WTC11 (cell line): ENCODE measurements around the gene ATF6B. TPM values are rescaled to one million over a fixed set of nuclear protein-coding genes. Genes with fewer than 3 reads are reported as not detected.

ENCODE experiments used
- ATAC-seq: fragments of 200-7000 bp; cut with Tn5 transposase; 2 replicates; pipeline ENCODE4 v1.10.0; 2021; ENCODE audit warnings: mild to moderate bottlenecking, moderate library complexity
- CTCF ChIA-PET: fragments of 300-600 bp; sonication (Branson Sonifier 250); formaldehyde crosslinking; loops from one replicate; lab custom pipeline; 2021; ENCODE audit warnings: antibody characterized with exemption; lab: Charles Lee
- POLR2A ChIA-PET: fragments of 350-600 bp; sonication (Branson Sonifier 250); formaldehyde crosslinking; loops from one replicate; lab custom pipeline; 2021; ENCODE audit warnings: antibody characterized with exemption; lab: Charles Lee
- DNase-seq: peaks from one replicate; pipeline ENCODE4 v3.0.0; 2021; ENCODE audit warnings: low spot score
- H3K27ac Mint-ChIP-seq: 2 replicates; pipeline ENCODE4 v1.8.0; 2021; ENCODE audit warnings: mixed read lengths
- H3K27me3 Mint-ChIP-seq: 2 replicates; pipeline ENCODE4 v1.8.0; 2021; ENCODE audit warnings: low read depth, mild to moderate bottlenecking, moderate library complexity, mixed read lengths
- H3K36me3 Mint-ChIP-seq: 2 replicates; pipeline ENCODE4 v1.8.0; 2021; ENCODE audit warnings: mixed read lengths
- H3K4me1 Mint-ChIP-seq: 2 replicates; pipeline ENCODE4 v1.8.0; 2022; ENCODE audit warnings: mixed read lengths
- H3K4me3 Mint-ChIP-seq: 2 replicates; pipeline ENCODE4 v1.8.0; 2021; ENCODE audit warnings: mild to moderate bottlenecking, moderate library complexity, mixed read lengths
- H3K9me3 Mint-ChIP-seq: 2 replicates; pipeline ENCODE4 v1.8.0; 2021; ENCODE audit warnings: mixed read lengths
- AR ChIP-seq: fragments of 250-450 bp; sonication (Bioruptor Pico); IDR thresholded peaks from 2 replicates; pipeline ENCODE4 v1.9.0; 2021; ENCODE audit warnings: mild to moderate bottlenecking
- FOXJ3 ChIP-seq: sonication (generic); formaldehyde crosslinking; IDR thresholded peaks from 2 replicates; pipeline ENCODE4 v1.9.0; 2021; ENCODE audit warnings: missing genetic modification reagents, mild to moderate bottlenecking, borderline replicate concordance
- FOXP1 ChIP-seq: sonication (generic); formaldehyde crosslinking; IDR thresholded peaks from 2 replicates; pipeline ENCODE4 v1.8.0; 2022; ENCODE audit warnings: missing genetic modification reagents, mild to moderate bottlenecking, moderate library complexity, borderline replicate concordance
- MLX ChIP-seq: sonication (generic); formaldehyde crosslinking; IDR thresholded peaks from 2 replicates; pipeline ENCODE4 v1.8.1; 2023; ENCODE audit warnings: mild to moderate bottlenecking, missing genetic modification reagents, moderate library complexity
- PRDM15 ChIP-seq: sonication (generic); formaldehyde crosslinking; IDR thresholded peaks from 2 replicates; pipeline ENCODE4 v1.8.0; 2022; ENCODE audit warnings: missing genetic modification reagents
- RELA ChIP-seq: sonication (generic); formaldehyde crosslinking; IDR thresholded peaks from 2 replicates; pipeline ENCODE4 v1.8.1; 2022; ENCODE audit warnings: missing genetic modification reagents, mild to moderate bottlenecking, borderline replicate concordance
- SP1 ChIP-seq: sonication (generic); formaldehyde crosslinking; conservative IDR thresholded peaks from 2 replicates; pipeline ENCODE4 v1.8.1; 2022; ENCODE audit warnings: missing genetic modification reagents
- TCF7 ChIP-seq: sonication (generic); formaldehyde crosslinking; IDR thresholded peaks from 2 replicates; pipeline ENCODE4 v1.8.0; 2022; ENCODE audit warnings: mild to moderate bottlenecking, low read depth, missing genetic modification reagents, moderate library complexity
- TEAD4 ChIP-seq: sonication (generic); formaldehyde crosslinking; IDR thresholded peaks from 2 replicates; pipeline ENCODE4 v1.8.0; 2022; ENCODE audit warnings: mild to moderate bottlenecking, missing genetic modification reagents
- ZNF317 ChIP-seq: sonication (generic); formaldehyde crosslinking; IDR thresholded peaks from 2 replicates; pipeline ENCODE4 v1.8.1; 2023; ENCODE audit warnings: low read depth, mild to moderate bottlenecking, moderate library complexity, missing genetic modification reagents, borderline replicate concordance
- ZNF423 ChIP-seq: fragments of 250-450 bp; sonication (Bioruptor Pico); IDR thresholded peaks from 2 replicates; pipeline ENCODE4 v2.1.2; 2022; ENCODE audit warnings: mild to moderate bottlenecking, moderate library complexity
- total RNA-seq: library from RNA; stranded (reverse); gene quantifications from 3 replicates; pipeline ENCODE4 v1.2.3, GENCODE V29; 2021
- TF ChIP-seq, protein P1 (sequence below): sonication (generic); formaldehyde crosslinking; IDR thresholded peaks from 2 replicates; pipeline ENCODE4 v1.8.0; 2023; ENCODE audit warnings: missing genetic modification reagents
- TF ChIP-seq, protein P2 (sequence below): sonication (generic); formaldehyde crosslinking; IDR thresholded peaks from 2 replicates; pipeline ENCODE4 v1.8.0; 2022; ENCODE audit warnings: mild to moderate bottlenecking, missing genetic modification reagents
- TF ChIP-seq, protein P3 (sequence below): sonication (generic); formaldehyde crosslinking; IDR thresholded peaks from 2 replicates; pipeline ENCODE4 v1.8.0; 2022; ENCODE audit warnings: mild to moderate bottlenecking, missing genetic modification reagents
- TF ChIP-seq, protein P4 (sequence below): sonication (generic); formaldehyde crosslinking; IDR thresholded peaks from 2 replicates; pipeline ENCODE4 v1.8.0; 2023; ENCODE audit warnings: missing genetic modification reagents, mild to moderate bottlenecking, borderline replicate concordance
- TF ChIP-seq, protein P5 (sequence below): sonication (generic); formaldehyde crosslinking; IDR thresholded peaks from 2 replicates; pipeline ENCODE4 v1.8.1; 2022; ENCODE audit warnings: mild to moderate bottlenecking, missing genetic modification reagents, moderate library complexity, borderline replicate concordance
- TF ChIP-seq, protein P6 (sequence below): sonication (generic); formaldehyde crosslinking; IDR thresholded peaks from 2 replicates; pipeline ENCODE4 v1.8.1; 2023; ENCODE audit warnings: mild to moderate bottlenecking, missing genetic modification reagents, moderate library complexity

ATF6B gene
- total RNA-seq, 1 experiment from 2014 or later = 47.5 TPM

DNA sequence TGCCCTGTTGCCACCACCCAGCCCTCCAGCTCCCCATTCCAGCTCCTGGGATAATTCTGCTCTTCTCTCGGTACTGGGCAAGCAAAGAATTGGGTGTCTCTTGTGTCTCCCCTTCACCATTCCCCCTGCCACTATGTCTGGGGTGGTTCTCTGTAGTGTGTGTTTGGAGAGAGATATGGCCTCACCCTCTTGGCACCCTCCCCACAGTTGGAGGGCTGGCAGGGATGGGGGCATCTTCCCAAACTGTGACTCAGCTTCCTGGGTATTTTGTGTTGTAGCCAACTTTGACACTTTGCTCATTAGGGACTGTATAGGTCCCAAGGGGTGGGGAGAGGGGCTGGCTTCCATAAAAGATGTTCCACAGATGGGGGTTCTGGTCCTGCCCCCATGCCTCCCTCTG, 20.6 kb downstream of the ATF6B start (continued):
- TF ChIP-seq MLX (no peak), TCF7 (CRISPR knock-in tag) (no peak)

DNA sequence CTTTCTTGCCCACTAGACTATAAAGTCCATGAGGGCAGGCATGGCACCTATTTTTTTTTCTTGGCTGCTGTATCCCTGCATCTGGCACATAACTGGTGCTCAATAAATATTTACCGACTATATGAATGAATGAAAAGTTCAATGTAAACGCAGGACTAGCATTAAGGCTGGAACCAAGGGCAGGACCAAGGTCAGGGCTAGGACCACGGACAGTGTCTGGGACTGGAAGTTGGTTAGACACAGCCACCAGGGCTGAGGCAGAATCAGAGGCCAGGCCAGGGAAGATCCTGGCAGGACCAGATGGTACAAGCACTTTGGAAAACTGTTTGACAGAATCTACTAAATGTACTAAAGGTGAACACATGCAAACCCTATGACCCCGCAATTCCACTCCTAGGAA, 22.6 kb downstream of the ATF6B start:
- Mint-ChIP-seq H3K4me1 (peaks cover 20% of the 10 kb centered on the region), H3K27me3 (peaks cover 34% of the 10 kb centered on the region), H3K9me3 (peaks cover 8% of the 10 kb centered on the region), H3K27ac (no peak overlapping the region), H3K36me3 (no peaks in the 10 kb centered on the region), H3K4me3 (no peak overlapping the region)
- no peak for DNase-seq
- ChIA-PET POLR2A (no interaction called here), CTCF (no interaction called here)
- no peak for ATAC-seq
- TF ChIP-seq RELA (CRISPR knock-in tag) (no peak), FOXP1 (CRISPR knock-in tag) (peak; percentile 59; the same call in 1 of the 2 replicates), ZNF317 (CRISPR knock-in tag) (no peak), AR (CRISPR knock-in tag) (no peak), SP1 (no peak), FOXJ3 (CRISPR knock-in tag) (0 out of 2 replicates have a peak, but pooled peaks have one; percentile 35), ZNF423 (no peak), PRDM15 (CRISPR knock-in tag) (peak; percentile 40; the same call in 1 of the 2 replicates), TEAD4 (CRISPR knock-in tag) (peak; percentile 90)
- TF ChIP-seq, protein P1, sequence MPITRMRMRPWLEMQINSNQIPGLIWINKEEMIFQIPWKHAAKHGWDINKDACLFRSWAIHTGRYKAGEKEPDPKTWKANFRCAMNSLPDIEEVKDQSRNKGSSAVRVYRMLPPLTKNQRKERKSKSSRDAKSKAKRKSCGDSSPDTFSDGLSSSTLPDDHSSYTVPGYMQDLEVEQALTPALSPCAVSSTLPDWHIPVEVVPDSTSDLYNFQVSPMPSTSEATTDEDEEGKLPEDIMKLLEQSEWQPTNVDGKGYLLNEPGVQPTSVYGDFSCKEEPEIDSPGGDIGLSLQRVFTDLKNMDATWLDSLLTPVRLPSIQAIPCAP = peak; percentile 66; the same call in 1 of the 2 replicates
- TF ChIP-seq, protein P2, sequence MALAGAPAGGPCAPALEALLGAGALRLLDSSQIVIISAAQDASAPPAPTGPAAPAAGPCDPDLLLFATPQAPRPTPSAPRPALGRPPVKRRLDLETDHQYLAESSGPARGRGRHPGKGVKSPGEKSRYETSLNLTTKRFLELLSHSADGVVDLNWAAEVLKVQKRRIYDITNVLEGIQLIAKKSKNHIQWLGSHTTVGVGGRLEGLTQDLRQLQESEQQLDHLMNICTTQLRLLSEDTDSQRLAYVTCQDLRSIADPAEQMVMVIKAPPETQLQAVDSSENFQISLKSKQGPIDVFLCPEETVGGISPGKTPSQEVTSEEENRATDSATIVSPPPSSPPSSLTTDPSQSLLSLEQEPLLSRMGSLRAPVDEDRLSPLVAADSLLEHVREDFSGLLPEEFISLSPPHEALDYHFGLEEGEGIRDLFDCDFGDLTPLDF (CRISPR knock-in tag) = no peak
- TF ChIP-seq, protein P3, sequence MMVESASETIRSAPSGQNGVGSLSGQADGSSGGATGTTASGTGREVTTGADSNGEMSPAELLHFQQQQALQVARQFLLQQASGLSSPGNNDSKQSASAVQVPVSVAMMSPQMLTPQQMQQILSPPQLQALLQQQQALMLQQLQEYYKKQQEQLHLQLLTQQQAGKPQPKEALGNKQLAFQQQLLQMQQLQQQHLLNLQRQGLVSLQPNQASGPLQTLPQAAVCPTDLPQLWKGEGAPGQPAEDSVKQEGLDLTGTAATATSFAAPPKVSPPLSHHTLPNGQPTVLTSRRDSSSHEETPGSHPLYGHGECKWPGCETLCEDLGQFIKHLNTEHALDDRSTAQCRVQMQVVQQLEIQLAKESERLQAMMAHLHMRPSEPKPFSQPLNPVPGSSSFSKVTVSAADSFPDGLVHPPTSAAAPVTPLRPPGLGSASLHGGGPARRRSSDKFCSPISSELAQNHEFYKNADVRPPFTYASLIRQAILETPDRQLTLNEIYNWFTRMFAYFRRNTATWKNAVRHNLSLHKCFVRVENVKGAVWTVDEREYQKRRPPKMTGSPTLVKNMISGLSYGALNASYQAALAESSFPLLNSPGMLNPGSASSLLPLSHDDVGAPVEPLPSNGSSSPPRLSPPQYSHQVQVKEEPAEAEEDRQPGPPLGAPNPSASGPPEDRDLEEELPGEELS (CRISPR knock-in tag) = peak; percentile 80; the same call in 1 of the 2 replicates
- TF ChIP-seq, protein P4, sequence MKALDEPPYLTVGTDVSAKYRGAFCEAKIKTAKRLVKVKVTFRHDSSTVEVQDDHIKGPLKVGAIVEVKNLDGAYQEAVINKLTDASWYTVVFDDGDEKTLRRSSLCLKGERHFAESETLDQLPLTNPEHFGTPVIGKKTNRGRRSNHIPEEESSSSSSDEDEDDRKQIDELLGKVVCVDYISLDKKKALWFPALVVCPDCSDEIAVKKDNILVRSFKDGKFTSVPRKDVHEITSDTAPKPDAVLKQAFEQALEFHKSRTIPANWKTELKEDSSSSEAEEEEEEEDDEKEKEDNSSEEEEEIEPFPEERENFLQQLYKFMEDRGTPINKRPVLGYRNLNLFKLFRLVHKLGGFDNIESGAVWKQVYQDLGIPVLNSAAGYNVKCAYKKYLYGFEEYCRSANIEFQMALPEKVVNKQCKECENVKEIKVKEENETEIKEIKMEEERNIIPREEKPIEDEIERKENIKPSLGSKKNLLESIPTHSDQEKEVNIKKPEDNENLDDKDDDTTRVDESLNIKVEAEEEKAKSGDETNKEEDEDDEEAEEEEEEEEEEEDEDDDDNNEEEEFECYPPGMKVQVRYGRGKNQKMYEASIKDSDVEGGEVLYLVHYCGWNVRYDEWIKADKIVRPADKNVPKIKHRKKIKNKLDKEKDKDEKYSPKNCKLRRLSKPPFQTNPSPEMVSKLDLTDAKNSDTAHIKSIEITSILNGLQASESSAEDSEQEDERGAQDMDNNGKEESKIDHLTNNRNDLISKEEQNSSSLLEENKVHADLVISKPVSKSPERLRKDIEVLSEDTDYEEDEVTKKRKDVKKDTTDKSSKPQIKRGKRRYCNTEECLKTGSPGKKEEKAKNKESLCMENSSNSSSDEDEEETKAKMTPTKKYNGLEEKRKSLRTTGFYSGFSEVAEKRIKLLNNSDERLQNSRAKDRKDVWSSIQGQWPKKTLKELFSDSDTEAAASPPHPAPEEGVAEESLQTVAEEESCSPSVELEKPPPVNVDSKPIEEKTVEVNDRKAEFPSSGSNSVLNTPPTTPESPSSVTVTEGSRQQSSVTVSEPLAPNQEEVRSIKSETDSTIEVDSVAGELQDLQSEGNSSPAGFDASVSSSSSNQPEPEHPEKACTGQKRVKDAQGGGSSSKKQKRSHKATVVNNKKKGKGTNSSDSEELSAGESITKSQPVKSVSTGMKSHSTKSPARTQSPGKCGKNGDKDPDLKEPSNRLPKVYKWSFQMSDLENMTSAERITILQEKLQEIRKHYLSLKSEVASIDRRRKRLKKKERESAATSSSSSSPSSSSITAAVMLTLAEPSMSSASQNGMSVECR (CRISPR knock-in tag) = peak; percentile 79; the same call in 1 of the 2 replicates
- TF ChIP-seq, protein P5, sequence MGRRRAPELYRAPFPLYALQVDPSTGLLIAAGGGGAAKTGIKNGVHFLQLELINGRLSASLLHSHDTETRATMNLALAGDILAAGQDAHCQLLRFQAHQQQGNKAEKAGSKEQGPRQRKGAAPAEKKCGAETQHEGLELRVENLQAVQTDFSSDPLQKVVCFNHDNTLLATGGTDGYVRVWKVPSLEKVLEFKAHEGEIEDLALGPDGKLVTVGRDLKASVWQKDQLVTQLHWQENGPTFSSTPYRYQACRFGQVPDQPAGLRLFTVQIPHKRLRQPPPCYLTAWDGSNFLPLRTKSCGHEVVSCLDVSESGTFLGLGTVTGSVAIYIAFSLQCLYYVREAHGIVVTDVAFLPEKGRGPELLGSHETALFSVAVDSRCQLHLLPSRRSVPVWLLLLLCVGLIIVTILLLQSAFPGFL (CRISPR knock-in tag) = no peak
- TF ChIP-seq, protein P6, sequence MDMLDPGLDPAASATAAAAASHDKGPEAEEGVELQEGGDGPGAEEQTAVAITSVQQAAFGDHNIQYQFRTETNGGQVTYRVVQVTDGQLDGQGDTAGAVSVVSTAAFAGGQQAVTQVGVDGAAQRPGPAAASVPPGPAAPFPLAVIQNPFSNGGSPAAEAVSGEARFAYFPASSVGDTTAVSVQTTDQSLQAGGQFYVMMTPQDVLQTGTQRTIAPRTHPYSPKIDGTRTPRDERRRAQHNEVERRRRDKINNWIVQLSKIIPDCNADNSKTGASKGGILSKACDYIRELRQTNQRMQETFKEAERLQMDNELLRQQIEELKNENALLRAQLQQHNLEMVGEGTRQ (CRISPR knock-in tag) = no peak
